Spleen (tissue), 11 donors: ENCODE data around the gene WDR6. TPM values are rescaled to one million over a fixed set of nuclear protein-coding genes. Genes with fewer than 3 reads are reported as not detected.

Experiments
- DNase-seq: peaks from one replicate; pipeline ENCODE4 v3.0.0-alpha.2; 2020
- H3K27ac ChIP-seq, 8 donors: fragments of 200-600 bp; sonication (generic) in 7 of 8; 1 replicate in 4 of 8; 2 replicates in 4 of 8; pipeline versions ENCODE4 v1.5.0 to v1.8.0; 2016 to 2021; ENCODE audit warnings: inconsistent platforms in 4 of 8, mild to moderate bottlenecking in 4 of 8, moderate library complexity in 1 of 8
- H3K27me3 ChIP-seq, 7 donors: fragments of 200-600 bp; sonication (generic) in 6 of 7; replicated peaks in 1 of 7; 1 replicate in 4 of 7; 2 replicates in 3 of 7; pipeline versions ENCODE4 v1.5.0 to v1.8.0; 2016 to 2021; ENCODE audit warnings: inconsistent platforms in 3 of 7, mild to moderate bottlenecking in 1 of 7
- H3K36me3 ChIP-seq, 6 donors: fragments of 200-600 bp; sonication (generic) in 5 of 6; 1 replicate in 4 of 6; 2 replicates in 2 of 6; pipeline versions ENCODE4 v1.5.0 to v1.8.0; 2016 to 2021; ENCODE audit warnings: inconsistent platforms in 2 of 6
- H3K4me1 ChIP-seq, 6 donors: fragments of 200-600 bp; sonication (generic) in 5 of 6; 1 replicate in 3 of 6; 2 replicates in 3 of 6; pipeline versions ENCODE4 v1.5.0 to v1.8.0; 2016 to 2021; ENCODE audit warnings: inconsistent platforms in 3 of 6
- H3K4me3 ChIP-seq, 8 donors: fragments of 200-600 bp; sonication (generic) in 7 of 8; 1 replicate in 4 of 8; 2 replicates in 4 of 8; pipeline versions ENCODE4 v1.5.0 to v1.8.0; 2016 to 2021; ENCODE audit warnings: inconsistent platforms in 4 of 8, mild to moderate bottlenecking in 4 of 8, moderate library complexity in 2 of 8
- H3K9me3 ChIP-seq, 8 donors: fragments of 200-600 bp; sonication (generic) in 7 of 8; 1 replicate in 4 of 8; 2 replicates in 4 of 8; pipeline versions ENCODE4 v1.5.0 to v1.8.0; 2016 to 2021; ENCODE audit warnings: inconsistent platforms in 4 of 8
- POLR2A ChIP-seq, 3 donors: fragments of 450-650 bp; IDR thresholded peaks; one replicate each; pipeline ENCODE4 v1.5.1; 2017; ENCODE audit warnings: antibody characterized with exemption in 3 of 3, mild to moderate bottlenecking in 1 of 3
- POLR2AphosphoS5 ChIP-seq, 3 donors: sonication (generic); formaldehyde crosslinking; IDR thresholded peaks; one replicate each; pipeline ENCODE4 v1.5.1; 2017; ENCODE audit warnings: antibody characterized with exemption in 3 of 3
- WGBS, 5 donors: extraction: QIAGEN DNeasy Blood & Tissue Kit in 3 of 5; methylation state at CpG; one replicate each; pipeline versions ENCODE4 v1.1.5 to v1.1.7; 2013 to 2018; 5-methylcytosine and 5-hydroxymethylcytosine counted together
- intact Hi-C: fragments of 100-400 bp; cut with DNase I; formaldehyde crosslinking; loops from one replicate; pipeline ENCODE4 v1.15.0; 2023; ENCODE audit warnings: low total_unique reads
- polyA plus RNA-seq, 3 donors: library from polyadenylated mRNA; stranded (reverse); fragments of 200-250 nt; gene quantifications; one replicate each; pipeline ENCODE4 v1.2.1, GENCODE V29; 2013
- total RNA-seq, 7 donors: library from RNA; depleted of rRNA in 3 of 7; stranded (reverse); fragments of >200 nt in 3 of 7; fragmentation: NEBNext Ultra II Directional in 4 of 7; extraction: Animal tissue kit (Norgen Biotek cat#: 25700) in 4 of 7; gene quantifications; one replicate each; pipeline versions ENCODE4 v1.1.0 to v1.2.1, GENCODE V29; 2016 to 2021
- TF ChIP-seq, protein P1 (sequence below), 11 experiments: fragments of 200-600 bp in 7 of 11; fragments of 450-650 bp in 4 of 11; sonication (generic) in 4 of 11; IDR thresholded peaks in 8 of 11; conservative IDR thresholded peaks in 3 of 11; 1 replicate in 7 of 11; 2 replicates in 4 of 11; pipeline versions ENCODE4 v1.4.0 to v1.8.0; 2016 to 2021; ENCODE audit warnings: antibody characterized with exemption in 11 of 11, inconsistent platforms in 4 of 11, mild to moderate bottlenecking in 1 of 11
- donor health status: healthy with polysubstance abuse.
- donor health status: DM: no; HTN: no; CAD: no; lungs with moderate emphysema.
- donor health status: DM: no; HTN: no; CAD: no.
- donor health status: Bipolar disorder and iron deficiency.
- donor health status: healthy.
- donor health status: DM: no; HTN: no; CAD: no.
- donor health status: DM: yes; HTN: yes; CAD: no.

WDR6 gene
- total and polyA plus RNA-seq, 10 donors: 96.9 to 171 (median 142) TPM

DNA sequence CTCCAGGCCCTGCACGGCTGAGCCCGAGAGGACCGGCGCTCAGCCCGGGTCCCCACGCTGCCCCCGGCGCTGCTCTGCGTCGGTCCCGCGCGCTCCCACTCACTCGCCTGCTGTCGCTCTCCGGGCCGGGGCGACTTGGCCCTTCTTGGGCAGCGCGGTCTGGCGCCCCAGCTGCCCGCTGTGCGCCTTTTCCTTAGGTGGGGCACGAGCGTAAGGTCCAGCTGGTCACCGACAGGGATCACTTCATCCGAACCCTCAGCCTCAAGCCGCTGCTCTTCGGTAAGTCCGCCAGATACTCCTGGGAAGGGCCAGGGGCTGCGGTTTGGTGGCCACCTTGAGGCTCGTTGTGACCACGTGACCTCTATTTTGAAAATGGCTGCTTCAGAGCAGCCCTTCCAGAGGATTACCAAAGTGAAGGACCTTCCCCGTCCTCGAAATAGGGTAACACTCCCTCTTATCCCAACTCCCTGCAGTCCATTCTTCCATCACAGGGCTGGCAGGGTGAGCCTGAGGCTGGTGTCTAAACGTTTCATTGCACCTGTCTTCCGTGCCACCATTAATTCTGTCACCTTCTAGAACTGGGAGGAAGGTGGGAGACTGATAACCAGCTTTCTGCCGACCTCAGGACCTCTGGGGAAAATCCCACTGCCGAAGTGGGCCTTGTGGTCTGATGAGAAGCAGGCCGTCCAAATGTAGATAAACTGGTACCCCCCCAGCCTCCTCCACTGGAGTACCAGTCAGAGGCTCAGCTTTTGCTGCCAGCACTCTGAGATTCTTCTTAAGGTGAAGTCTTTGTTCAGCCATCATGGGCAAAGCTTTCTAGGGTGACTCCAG lies 16.3 kb upstream of the WDR6 start:
- WGBS, 5 donors: 3 to 8% (median 5%) methylated on average over 22 to 40 of the region's 40 CpGs
- Histone ChIP-seq H3K36me3 (peaks cover 0 to 29% (median 3%) of the 10 kb centered on the region in 6 donors), H3K27ac (peak overlapping the region; percentile 74 to 90 (median 85)), H3K27me3 (no peaks in the 10 kb centered on the region), H3K9me3 (no peaks in the 10 kb centered on the region), H3K4me3 (peak overlapping the region; percentile 86 to 100 (median 92)), H3K4me1 (peaks cover 18 to 54% (median 32%) of the 10 kb centered on the region in 6 donors)
- intact Hi-C loops: no loop called here
- no peak for TF ChIP-seq POLR2A (IDR thresholded peaks at IDR 0.05)
- peak in 2 of 3 donors; percentile 10 to 24 for TF ChIP-seq POLR2AphosphoS5 (IDR thresholded peaks at IDR 0.05)
- no peak for DNase-seq

DNA sequence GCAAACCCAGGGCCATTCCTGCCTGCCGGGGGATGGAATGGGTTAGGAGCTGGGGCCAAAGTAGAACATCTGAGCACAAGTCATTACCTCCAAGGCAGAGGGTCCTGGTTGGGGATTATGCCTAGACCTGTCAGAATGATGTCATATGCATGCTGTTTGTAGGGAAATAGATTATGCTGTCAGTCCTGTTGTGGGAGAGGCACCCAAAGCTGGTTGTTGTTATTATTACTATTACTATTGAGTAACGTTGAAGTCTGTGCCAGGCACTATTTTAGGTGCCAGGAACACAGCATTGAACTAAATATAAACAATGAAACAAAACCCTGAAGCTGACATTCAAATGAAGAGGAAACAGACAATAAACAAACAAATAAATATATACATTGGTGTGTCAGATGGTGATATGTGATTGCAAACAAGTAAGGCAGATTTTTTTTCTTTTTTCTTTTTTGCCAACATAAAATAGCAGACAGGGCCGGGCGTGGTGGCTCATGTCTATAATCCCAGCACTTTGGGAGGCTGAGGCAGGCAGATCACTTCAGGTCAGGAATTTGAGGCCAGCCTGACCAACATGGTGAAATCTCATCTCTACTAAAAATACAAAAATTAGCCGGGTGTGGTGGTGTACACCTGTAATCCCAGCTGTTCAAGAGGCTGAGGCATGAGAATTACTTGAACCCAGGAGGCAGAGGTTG lies 15.2 kb upstream of the WDR6 start:
- WGBS, 5 donors: 78 to 92% (median 86%) methylated on average over 5 of the region's 5 CpGs
- H3K27ac ChIP-seq: peak overlapping the region in 5 of 8 donors; percentile 85 to 90 (median 87)
- DNase-seq: peak; percentile 7
- TF ChIP-seq POLR2AphosphoS5 (IDR thresholded peaks at IDR 0.05): no peak
- no peak for TF ChIP-seq POLR2A (IDR thresholded peaks at IDR 0.05)
- TF ChIP-seq, protein P1, sequence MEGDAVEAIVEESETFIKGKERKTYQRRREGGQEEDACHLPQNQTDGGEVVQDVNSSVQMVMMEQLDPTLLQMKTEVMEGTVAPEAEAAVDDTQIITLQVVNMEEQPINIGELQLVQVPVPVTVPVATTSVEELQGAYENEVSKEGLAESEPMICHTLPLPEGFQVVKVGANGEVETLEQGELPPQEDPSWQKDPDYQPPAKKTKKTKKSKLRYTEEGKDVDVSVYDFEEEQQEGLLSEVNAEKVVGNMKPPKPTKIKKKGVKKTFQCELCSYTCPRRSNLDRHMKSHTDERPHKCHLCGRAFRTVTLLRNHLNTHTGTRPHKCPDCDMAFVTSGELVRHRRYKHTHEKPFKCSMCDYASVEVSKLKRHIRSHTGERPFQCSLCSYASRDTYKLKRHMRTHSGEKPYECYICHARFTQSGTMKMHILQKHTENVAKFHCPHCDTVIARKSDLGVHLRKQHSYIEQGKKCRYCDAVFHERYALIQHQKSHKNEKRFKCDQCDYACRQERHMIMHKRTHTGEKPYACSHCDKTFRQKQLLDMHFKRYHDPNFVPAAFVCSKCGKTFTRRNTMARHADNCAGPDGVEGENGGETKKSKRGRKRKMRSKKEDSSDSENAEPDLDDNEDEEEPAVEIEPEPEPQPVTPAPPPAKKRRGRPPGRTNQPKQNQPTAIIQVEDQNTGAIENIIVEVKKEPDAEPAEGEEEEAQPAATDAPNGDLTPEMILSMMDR (IDR thresholded peaks at IDR 0.05 in 8 of 11, conservative IDR thresholded peaks at IDR 0.05 in 3 of 11): no peak
- no peaks in the 10 kb centered on the region for H3K9me3 ChIP-seq
- peak overlapping the region in 2 of 8 donors; percentile 90 to 100 for H3K4me3 ChIP-seq
- intact Hi-C loops: no loop called here
- peaks cover 0 to 29% (median 3%) of the 10 kb centered on the region in 6 donors for H3K36me3 ChIP-seq
- no peaks in the 10 kb centered on the region for H3K27me3 ChIP-seq
- peaks cover 18 to 54% (median 32%) of the 10 kb centered on the region in 6 donors for H3K4me1 ChIP-seq

DNA sequence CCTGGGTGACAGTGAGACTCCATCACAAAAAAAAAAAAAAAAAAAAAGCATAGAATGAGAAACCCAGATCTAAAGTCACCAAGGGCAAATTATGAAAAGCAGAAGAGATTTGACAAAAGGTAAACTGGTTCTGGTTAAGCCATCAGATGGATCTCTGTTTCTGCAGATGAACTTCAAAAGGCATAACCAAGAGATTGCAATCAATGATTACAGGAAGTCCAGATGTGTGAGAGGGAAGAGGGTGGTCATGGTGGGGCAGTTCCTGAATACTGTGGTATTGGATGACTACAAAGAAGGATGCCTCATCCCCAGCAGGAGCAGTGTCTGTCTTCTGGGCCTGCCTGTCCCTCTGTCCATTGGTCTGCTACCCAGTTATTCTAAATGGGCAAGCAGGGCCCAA lies 13.4 kb upstream of the WDR6 start:
- Histone ChIP-seq H3K27me3 (no peaks in the 10 kb centered on the region), H3K27ac (no peak overlapping the region), H3K36me3 (peaks cover 0 to 41% (median 3%) of the 10 kb centered on the region in 6 donors), H3K9me3 (no peaks in the 10 kb centered on the region), H3K4me3 (no peak overlapping the region), H3K4me1 (peaks cover 13 to 41% (median 26%) of the 10 kb centered on the region in 6 donors)
- TF ChIP-seq POLR2AphosphoS5 (IDR thresholded peaks at IDR 0.05) (no peak), POLR2A (IDR thresholded peaks at IDR 0.05) (no peak)
- TF ChIP-seq, protein P1 (IDR thresholded peaks at IDR 0.05 in 8 of 11, conservative IDR thresholded peaks at IDR 0.05 in 3 of 11): no peak
- peak; percentile 1 for DNase-seq
- intact Hi-C loops: no loop called here

DNA sequence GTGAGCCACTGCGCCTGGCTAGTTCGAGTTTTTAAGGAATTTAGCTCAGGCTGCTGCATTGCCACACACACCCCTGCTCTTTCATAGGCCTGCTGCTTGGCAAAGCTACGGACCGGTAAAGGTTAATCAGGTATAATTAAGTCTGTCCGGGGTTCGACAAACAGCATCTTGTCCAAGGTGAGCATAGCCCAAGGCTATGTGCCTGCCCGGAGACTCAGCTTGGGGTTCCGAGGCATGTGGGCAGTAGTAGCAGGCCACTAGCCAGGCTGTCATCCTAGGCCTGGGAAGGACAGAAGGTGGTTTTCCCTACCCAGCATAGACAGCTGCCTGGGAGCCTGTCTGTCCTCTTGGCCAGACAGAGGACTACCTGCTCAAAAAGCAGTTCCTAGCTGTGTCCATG lies 10.6 kb upstream of the WDR6 start:
- H3K4me1 ChIP-seq: peaks cover under 1 to 17% (median 6%) of the 10 kb centered on the region in 6 donors
- DNase-seq: no peak
- WGBS, 5 donors: 63 to 98% (median 95%) methylated on average over 2 to 8 of the region's 8 CpGs
- no peak overlapping the region for H3K27ac ChIP-seq
- H3K27me3 ChIP-seq: no peaks in the 10 kb centered on the region
- intact Hi-C loops: no loop called here
- H3K9me3 ChIP-seq: no peaks in the 10 kb centered on the region
- H3K36me3 ChIP-seq: peaks cover 0 to 45% (median 3%) of the 10 kb centered on the region in 6 donors
- H3K4me3 ChIP-seq: no peak overlapping the region
- TF ChIP-seq POLR2AphosphoS5 (IDR thresholded peaks at IDR 0.05) (no peak), POLR2A (IDR thresholded peaks at IDR 0.05) (no peak)
- TF ChIP-seq, protein P1 (IDR thresholded peaks at IDR 0.05 in 8 of 11, conservative IDR thresholded peaks at IDR 0.05 in 3 of 11): no peak
